HG02884 (cell line): Measurements from ENCODE around the gene AGRN.
"Not testable (repeated sequence)": the region's sequence is repeated elsewhere in the genome, so short reads cannot be mapped to it uniquely, and the experiment has no call there.

ENCODE experiments used
- ATAC-seq: cut with Tn5 transposase; IDR thresholded peaks from one replicate; pipeline ENCODE4 v1.9.1; 2021; ENCODE audit warnings: mild to moderate bottlenecking, moderate library complexity; ENCODE audit not compliant: unreplicated experiment

The AGRN gene

GRCh38 chr1:1063261-1063944 lies 43.5 kb downstream of the AGRN start:
- no peak for ATAC-seq

GRCh38 chr1:1063945-1064831 lies 44.3 kb downstream of the AGRN start:
- ATAC-seq = peak; percentile 44

- no peak for ATAC-seq
These were observed 45.5 kb downstream of the AGRN start for GRCh38 chr1:1065265-1065939.

GRCh38 chr1:1065940-1066304 lies 46.0 kb downstream of the AGRN start:
- not testable (repeated sequence) for ATAC-seq

GRCh38 chr1:1066403-1067283 lies 46.7 kb downstream of the AGRN start:
- no peak for ATAC-seq

- ATAC-seq = no peak
These were observed 47.5 kb downstream of the AGRN start for GRCh38 chr1:1067284-1067859.

- no peak for ATAC-seq
These were observed 48.1 kb downstream of the AGRN start for GRCh38 chr1:1067860-1068516.

- ATAC-seq = no peak
These were observed 48.7 kb downstream of the AGRN start for GRCh38 chr1:1068517-1069055.

- no peak for ATAC-seq
These were observed 49.3 kb downstream of the AGRN start for GRCh38 chr1:1069056-1069710.

- ATAC-seq = no peak
These were observed 50.1 kb downstream of the AGRN start for GRCh38 chr1:1069711-1070676.

- ATAC-seq = no peak
These were observed 51.8 kb downstream of the AGRN start for GRCh38 chr1:1071486-1072298.

- ATAC-seq = no peak
These were observed 52.5 kb downstream of the AGRN start for GRCh38 chr1:1072299-1072848.

GRCh38 chr1:1072849-1073742 lies 53.2 kb downstream of the AGRN start:
- no peak for ATAC-seq

- no peak for ATAC-seq
These were observed 54.0 kb downstream of the AGRN start, which contains the start of gene RNF223 for GRCh38 chr1:1073743-1074587. Gene RNF223 (minus strand): TSS chr1:1074306. CDS start chr1:1072566, 1,740 bp downstream.
